Stomach smooth muscle (tissue), 2 donors: Measurements from ENCODE around the gene PPFIBP2.

ENCODE experiments used
- H3K27ac ChIP-seq: one replicate; pipeline ENCODE4 v1.7.0; 2013; ENCODE audit warnings: mild to moderate bottlenecking, low read length, inconsistent platforms
- H3K27me3 ChIP-seq, 2 donors: one replicate each; pipeline ENCODE4 v1.7.0; 2013; ENCODE audit warnings: low read length in 2 of 2; ENCODE audit not compliant: insufficient read depth in 2 of 2, control insufficient read depth in 1 of 2
- H3K36me3 ChIP-seq, 2 donors: one replicate each; pipeline ENCODE4 v1.7.0; 2013; ENCODE audit warnings: low read length in 2 of 2; ENCODE audit not compliant: control insufficient read depth in 2 of 2, insufficient read depth in 2 of 2
- H3K4me1 ChIP-seq: one replicate; pipeline ENCODE4 v1.7.0; 2013; ENCODE audit warnings: low read length; ENCODE audit not compliant: control insufficient read depth, insufficient read depth
- H3K4me3 ChIP-seq, 2 donors: one replicate each; pipeline ENCODE4 v1.7.0; 2013; ENCODE audit warnings: low read length in 2 of 2
- H3K9ac ChIP-seq, 2 donors: one replicate each; pipeline ENCODE4 v1.7.0; 2013; ENCODE audit warnings: low read length in 2 of 2, mild to moderate bottlenecking in 1 of 2
- H3K9me3 ChIP-seq, 2 donors: one replicate each; pipeline ENCODE4 v1.7.0; 2013; ENCODE audit warnings: low read length in 2 of 2; ENCODE audit not compliant: control insufficient read depth in 2 of 2
- donor health status: healthy.
- donor health status: Pancreatic carcinoma.

Gene PPFIBP2

GRCh38 chr11:7513234-7514098, at the start of gene PPFIBP2:
PPFIBP2 (plus strand) TSS chr11:7513999; CDS start chr11:7549476, 35,477 bp downstream.
- peak within 1 kb of the TSS; percentile 69 to 86 for H3K4me3 ChIP-seq
- H3K36me3 ChIP-seq, result no peaks in the 10 kb centered on the region
- H3K9me3 ChIP-seq, result no peaks in the 10 kb centered on the region
- H3K27ac ChIP-seq, result peak within 1 kb of the TSS; percentile 58
- no peaks in the 10 kb centered on the region for H3K27me3 ChIP-seq
- H3K9ac ChIP-seq, result peak within 1 kb of the TSS; percentile 63 to 68
- peaks cover 14% of the 10 kb centered on the region for H3K4me1 ChIP-seq

GRCh38 chr11:7467652-7468051, 46.1 kb upstream of the PPFIBP2 start:
- H3K4me1 ChIP-seq, result no peaks in the 10 kb centered on the region
- no peaks in the 10 kb centered on the region for H3K36me3 ChIP-seq
- H3K27me3 ChIP-seq, result no peaks in the 10 kb centered on the region
- H3K9ac ChIP-seq, result no peak overlapping the region
- no peak overlapping the region for H3K27ac ChIP-seq
- H3K9me3 ChIP-seq, result no peaks in the 10 kb centered on the region
- no peak overlapping the region for H3K4me3 ChIP-seq

- no peaks in the 10 kb centered on the region for H3K9me3 ChIP-seq
- H3K36me3 ChIP-seq, result no peaks in the 10 kb centered on the region
- no peak overlapping the region for H3K9ac ChIP-seq
- H3K4me3 ChIP-seq, result no peak overlapping the region
- no peak overlapping the region for H3K27ac ChIP-seq
- no peaks in the 10 kb centered on the region for H3K27me3 ChIP-seq
- H3K4me1 ChIP-seq, result no peaks in the 10 kb centered on the region
These were observed 44.4 kb upstream of the PPFIBP2 start for GRCh38 chr11:7469351-7469865.

- Histone ChIP-seq H3K27ac (no peak overlapping the region), H3K4me1 (no peaks in the 10 kb centered on the region), H3K36me3 (no peaks in the 10 kb centered on the region), H3K9ac (no peak overlapping the region), H3K4me3 (no peak overlapping the region), H3K27me3 (no peaks in the 10 kb centered on the region), H3K9me3 (no peaks in the 10 kb centered on the region)
These were observed 42.7 kb upstream of the PPFIBP2 start for GRCh38 chr11:7471071-7471470.

GRCh38 chr11:7473717-7474116, 40.1 kb upstream of the PPFIBP2 start:
- no peak overlapping the region for H3K9ac ChIP-seq
- no peaks in the 10 kb centered on the region for H3K27me3 ChIP-seq
- H3K4me3 ChIP-seq, result no peak overlapping the region
- no peaks in the 10 kb centered on the region for H3K4me1 ChIP-seq
- H3K9me3 ChIP-seq, result no peaks in the 10 kb centered on the region
- no peak overlapping the region for H3K27ac ChIP-seq
- H3K36me3 ChIP-seq, result no peaks in the 10 kb centered on the region

GRCh38 chr11:7480113-7480512, 33.7 kb upstream of the PPFIBP2 start:
- H3K4me1 ChIP-seq, result no peaks in the 10 kb centered on the region
- H3K27me3 ChIP-seq, result no peaks in the 10 kb centered on the region

GRCh38 chr11:7484131-7484530, 29.7 kb upstream of the PPFIBP2 start:
- Histone ChIP-seq H3K4me3 (no peak overlapping the region), H3K27ac (no peak overlapping the region), H3K36me3 (no peaks in the 10 kb centered on the region), H3K27me3 (no peaks in the 10 kb centered on the region), H3K9me3 (no peaks in the 10 kb centered on the region), H3K4me1 (no peaks in the 10 kb centered on the region), H3K9ac (no peak overlapping the region)

More at GRCh38 chr11:7480113-7480512, 33.7 kb upstream of the PPFIBP2 start:
- Histone ChIP-seq H3K9me3 (no peaks in the 10 kb centered on the region), H3K27ac (no peak overlapping the region), H3K9ac (no peak overlapping the region), H3K36me3 (no peaks in the 10 kb centered on the region), H3K4me3 (no peak overlapping the region)

GRCh38 chr11:7484645-7485044, 29.2 kb upstream of the PPFIBP2 start:
- peak overlapping the region in 1 of 2 donors; percentile 73 for H3K4me3 ChIP-seq

GRCh38 chr11:7485186-7486097, 28.4 kb upstream of the PPFIBP2 start, which contains the start of gene OLFML1:
OLFML1 (plus strand) TSS chr11:7485506; CDS start chr11:7485876, 370 bp downstream.
- H3K27ac ChIP-seq, result no peak within 1 kb of the TSS
- H3K27me3 ChIP-seq, result no peaks in the 10 kb centered on the region
- H3K4me3 ChIP-seq, result peak within 1 kb of the TSS; percentile 33 to 73
- no peaks in the 10 kb centered on the region for H3K36me3 ChIP-seq
- peak within 1 kb of the TSS in 1 of 2 donors; percentile 36 for H3K9ac ChIP-seq
- no peaks in the 10 kb centered on the region for H3K4me1 ChIP-seq
- H3K9me3 ChIP-seq, result no peaks in the 10 kb centered on the region

More at GRCh38 chr11:7484645-7485044, 29.2 kb upstream of the PPFIBP2 start:
- no peaks in the 10 kb centered on the region for H3K27me3 ChIP-seq
- H3K27ac ChIP-seq, result no peak overlapping the region
- H3K4me1 ChIP-seq, result no peaks in the 10 kb centered on the region
- H3K36me3 ChIP-seq, result no peaks in the 10 kb centered on the region
- no peak overlapping the region for H3K9ac ChIP-seq
- no peaks in the 10 kb centered on the region for H3K9me3 ChIP-seq

GRCh38 chr11:7486098-7486780, 27.6 kb upstream of the PPFIBP2 start:
- Histone ChIP-seq H3K36me3 (no peaks in the 10 kb centered on the region), H3K4me1 (no peaks in the 10 kb centered on the region), H3K27ac (no peak overlapping the region), H3K27me3 (no peaks in the 10 kb centered on the region), H3K9ac (no peak overlapping the region), H3K9me3 (no peaks in the 10 kb centered on the region), H3K4me3 (peak overlapping the region; percentile 33 to 73)
